HG02943 (cell line): Measurements from ENCODE around the gene RRP8.

Experiments
- ATAC-seq: cut with Tn5 transposase; IDR thresholded peaks from one replicate; pipeline ENCODE4 v1.9.1; 2021; ENCODE audit warnings: mild to moderate bottlenecking, low read depth, moderate library complexity; ENCODE audit not compliant: unreplicated experiment

RRP8 gene

GRCh38 chr11:6603287-6604080 is at the start of gene RRP8, which contains the start of gene ILK:
Gene RRP8, minus strand, starts transcription at chr11:6603616. Its CDS starts 114 bp downstream, at chr11:6603502.
Gene ILK, plus strand, starts transcription at chr11:6603774. Its CDS starts 498 bp downstream, at chr11:6604272.
- peak; percentile 63 for ATAC-seq

- no peak for ATAC-seq
Measured at GRCh38 chr11:6653097-6653496, 49.7 kb upstream of the RRP8 start.

- ATAC-seq: no peak
Measured at GRCh38 chr11:6652182-6652581, 48.8 kb upstream of the RRP8 start.

GRCh38 chr11:6650980-6651379 is 47.6 kb upstream of the RRP8 start:
- no peak for ATAC-seq

GRCh38 chr11:6650104-6650503 is 46.7 kb upstream of the RRP8 start:
- ATAC-seq: no peak

- ATAC-seq: no peak
Measured at GRCh38 chr11:6648501-6648900, 45.1 kb upstream of the RRP8 start.

- ATAC-seq: no peak
Measured at GRCh38 chr11:6647836-6648235, 44.4 kb upstream of the RRP8 start.

GRCh38 chr11:6646918-6647679 is 43.7 kb upstream of the RRP8 start:
- ATAC-seq: peak; percentile 91

GRCh38 chr11:6646576-6646917 is 43.1 kb upstream of the RRP8 start:
- ATAC-seq: peak; percentile 14

- ATAC-seq: no peak
Measured at GRCh38 chr11:6646071-6646470, 42.7 kb upstream of the RRP8 start.

GRCh38 chr11:6642957-6643356 is 39.5 kb upstream of the RRP8 start:
- ATAC-seq: no peak

- no peak for ATAC-seq
Measured at GRCh38 chr11:6640985-6641701, 37.7 kb upstream of the RRP8 start.

GRCh38 chr11:6640036-6640984 is 36.9 kb upstream of the RRP8 start:
- ATAC-seq: no peak

- ATAC-seq: no peak
Measured at GRCh38 chr11:6638429-6638828, 35.0 kb upstream of the RRP8 start.

GRCh38 chr11:6637871-6638270 is 34.5 kb upstream of the RRP8 start:
- no peak for ATAC-seq

GRCh38 chr11:6636480-6636879 is 33.1 kb upstream of the RRP8 start:
- ATAC-seq: no peak

- ATAC-seq: no peak
Measured at GRCh38 chr11:6635082-6635932, 31.9 kb upstream of the RRP8 start.

- no peak for ATAC-seq
Measured at GRCh38 chr11:6634534-6634933, 31.1 kb upstream of the RRP8 start.
